Measurements from ENCODE around the gene TBL1X.
"Not testable (repeated sequence)": the region's sequence is repeated elsewhere in the genome, so short reads cannot be mapped to it uniquely, and the experiment has no call there.

The TBL1X gene

DNA sequence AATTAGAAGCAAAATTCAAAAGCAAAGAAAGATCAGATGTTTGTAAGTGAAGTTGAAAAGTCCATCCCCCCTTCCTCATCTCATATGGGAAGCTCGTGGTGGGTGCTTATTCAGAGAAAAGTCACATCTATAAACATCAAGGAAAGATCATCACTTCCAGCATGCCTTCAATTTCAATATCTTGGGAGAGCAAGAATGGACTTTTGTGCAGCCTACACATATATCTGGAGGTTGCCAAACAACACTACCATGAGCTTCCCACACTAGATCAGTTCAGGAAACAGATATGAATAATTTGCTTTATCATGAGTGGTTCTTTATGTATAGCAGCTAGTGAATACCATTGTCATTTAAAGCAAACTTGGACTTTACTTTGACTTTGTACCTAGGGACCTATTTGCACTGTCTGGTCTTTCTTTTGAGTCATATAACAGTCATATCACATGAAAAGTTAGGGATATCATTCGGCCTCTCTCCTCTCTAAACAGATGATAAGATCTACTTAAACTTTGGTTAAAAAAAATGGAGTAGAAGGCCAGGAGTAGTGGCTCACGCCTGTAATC lies 5.6 kb upstream of the TBL1X start:
- no peak for DNase-seq (ENCODE audit: low read depth)

- no peak for DNase-seq (ENCODE audit: low read depth)
Observed at GRCh38 chrX:9461087-9461486, 3.8 kb upstream of the TBL1X start.

- DNase-seq (ENCODE audit: low read depth) = no peak
Observed at GRCh38 chrX:9462456-9462855, 2.4 kb upstream of the TBL1X start.

DNA sequence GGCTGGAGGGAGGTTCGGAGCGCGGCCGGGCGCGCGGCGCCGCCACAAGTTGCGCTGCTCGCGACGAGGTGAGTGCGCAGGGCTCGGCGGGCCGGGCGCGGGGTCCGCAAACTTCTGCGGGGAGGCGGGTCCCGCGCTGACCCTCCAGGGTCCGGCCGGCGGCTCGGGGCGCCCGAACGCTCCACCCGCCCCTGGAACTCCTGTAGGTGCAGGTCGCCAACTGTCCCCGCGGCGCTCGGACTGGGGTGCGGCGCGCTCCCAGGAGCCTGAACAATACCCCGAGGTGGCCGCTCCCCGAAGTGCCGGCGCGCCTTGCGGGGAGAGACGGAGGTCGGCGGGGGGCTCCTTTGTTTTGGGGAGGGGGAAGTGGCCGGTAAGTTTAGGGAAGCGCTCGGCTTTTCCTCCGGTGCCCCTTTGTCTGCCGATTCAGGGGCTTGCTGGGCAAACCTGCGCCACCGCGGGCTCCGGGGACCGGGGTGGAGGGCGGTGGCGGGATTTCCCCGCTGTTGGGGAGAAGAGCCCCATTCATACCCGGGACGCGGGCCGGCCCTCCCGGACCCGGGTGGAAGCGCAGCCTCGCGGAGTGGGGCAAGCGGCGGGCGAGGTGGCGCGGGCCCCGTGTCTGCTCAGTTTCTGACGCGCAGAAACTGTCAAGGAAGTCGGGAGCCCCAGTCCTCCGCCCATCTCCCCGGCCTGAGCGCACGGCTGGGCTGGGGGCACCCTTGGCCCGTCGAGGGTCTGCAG lies 694 bp downstream of the TBL1X start:
- DNase-seq (ENCODE audit: low read depth) = no peak

GRCh38 chrX:9466124-9466495 lies 1.3 kb downstream of the TBL1X start:
- DNase-seq (ENCODE audit: low read depth) = no peak

- no peak for DNase-seq (ENCODE audit: low read depth)
Observed at GRCh38 chrX:9466736-9467135, 1.9 kb downstream of the TBL1X start.

- no peak for DNase-seq (ENCODE audit: low read depth)
Observed at GRCh38 chrX:9467146-9467545, 2.3 kb downstream of the TBL1X start.

DNA sequence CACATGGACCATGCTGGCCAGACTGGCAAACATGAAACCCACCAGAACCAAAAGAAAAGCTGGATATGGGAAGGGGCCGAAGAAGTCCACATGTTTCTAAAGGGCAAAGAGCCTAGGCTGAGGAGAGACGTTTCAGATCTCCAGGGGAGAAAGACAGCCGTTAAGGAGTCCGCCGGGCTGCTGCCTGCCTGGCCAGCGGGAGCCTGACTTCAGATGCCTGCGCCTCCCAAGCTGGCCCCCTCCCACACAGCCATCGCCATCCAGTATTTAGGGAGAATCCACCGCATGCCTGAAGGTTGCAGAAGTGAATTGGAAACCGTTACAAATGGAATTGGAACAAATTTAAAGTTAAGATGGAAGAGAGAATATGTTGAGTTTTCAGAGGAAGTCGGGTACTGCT lies 2.9 kb downstream of the TBL1X start:
- DNase-seq (ENCODE audit: low read depth) = no peak

GRCh38 chrX:9471571-9471985 lies 6.7 kb downstream of the TBL1X start:
- no peak for DNase-seq (ENCODE audit: low read depth)

DNA sequence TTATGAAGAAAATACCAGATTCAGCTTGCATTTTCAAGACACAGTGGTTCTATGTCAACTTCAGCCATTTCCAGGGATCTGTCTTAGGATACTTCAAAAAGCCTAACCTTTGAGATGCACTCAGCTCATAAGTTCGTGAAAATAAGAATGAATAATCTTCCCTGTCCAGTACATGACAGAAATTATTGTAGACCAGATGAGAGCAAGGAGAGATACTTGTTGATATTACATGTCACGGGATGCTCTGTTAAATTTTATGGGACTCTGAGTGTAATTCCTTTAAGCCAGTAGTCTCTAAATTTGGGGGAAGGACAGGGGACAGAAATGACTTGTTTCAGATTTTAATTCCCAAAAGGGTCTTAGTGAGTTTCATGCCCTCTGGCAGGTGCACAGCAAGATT lies 8.8 kb downstream of the TBL1X start:
- DNase-seq (ENCODE audit: low read depth) = no peak

- DNase-seq (ENCODE audit: low read depth) = not testable (repeated sequence)
Observed at GRCh38 chrX:9475417-9475816, 10.6 kb downstream of the TBL1X start.

DNA sequence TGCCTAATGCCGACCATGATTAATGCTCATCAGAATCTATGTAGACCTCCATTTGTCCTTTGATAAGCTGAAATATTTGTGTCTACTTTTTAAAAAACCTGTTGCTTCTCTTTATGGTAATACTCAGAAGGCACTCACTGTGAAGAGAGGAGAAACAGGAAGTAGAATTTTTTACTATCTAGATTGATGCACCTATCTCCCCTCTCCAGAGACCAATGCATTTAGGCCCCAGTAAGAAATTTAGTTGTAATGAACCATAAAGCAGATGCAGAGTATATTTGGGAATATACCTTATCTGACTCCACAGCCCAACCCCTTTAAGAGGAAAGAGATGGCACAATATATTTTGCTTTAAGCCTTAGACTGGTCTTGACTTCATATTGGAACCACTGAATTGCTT lies 11.1 kb downstream of the TBL1X start:
- no peak for DNase-seq (ENCODE audit: low read depth)

DNA sequence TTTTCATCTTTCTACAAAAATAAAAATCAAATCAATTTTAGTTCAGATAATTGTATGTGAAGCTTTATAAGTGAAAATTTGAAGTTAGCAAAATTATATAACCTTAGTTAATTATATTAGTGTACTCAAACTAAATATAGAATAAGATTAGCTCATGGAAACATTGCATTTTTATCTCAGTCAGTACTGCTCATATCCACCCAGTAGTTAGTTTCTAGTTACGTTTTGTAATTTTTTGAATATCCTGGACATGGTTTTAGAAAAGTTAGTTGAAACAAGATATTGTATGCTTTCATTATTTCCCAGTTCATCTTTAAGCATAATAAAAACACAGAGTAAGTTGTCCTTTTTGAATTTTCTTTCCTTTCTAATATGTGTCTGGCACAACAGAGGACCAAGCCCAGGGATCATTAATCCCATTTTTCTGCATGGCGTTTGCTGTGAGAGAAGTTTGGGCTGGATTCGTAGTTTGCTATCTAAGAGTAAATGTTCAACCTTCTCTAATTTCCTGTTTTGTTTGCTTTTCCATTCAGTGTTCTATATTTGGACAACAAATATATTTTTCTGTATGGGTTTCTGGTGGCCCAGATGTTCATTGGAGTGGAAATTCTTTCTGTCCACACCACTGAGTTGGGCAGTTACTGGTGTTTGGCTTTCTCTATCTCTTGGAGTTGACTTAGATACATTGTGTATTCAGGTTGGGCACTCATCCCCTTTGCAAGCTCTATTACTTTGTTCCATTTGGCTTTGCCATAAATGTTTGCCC lies 12.1 kb downstream of the TBL1X start:
- no peak for DNase-seq (ENCODE audit: low read depth)

DNA sequence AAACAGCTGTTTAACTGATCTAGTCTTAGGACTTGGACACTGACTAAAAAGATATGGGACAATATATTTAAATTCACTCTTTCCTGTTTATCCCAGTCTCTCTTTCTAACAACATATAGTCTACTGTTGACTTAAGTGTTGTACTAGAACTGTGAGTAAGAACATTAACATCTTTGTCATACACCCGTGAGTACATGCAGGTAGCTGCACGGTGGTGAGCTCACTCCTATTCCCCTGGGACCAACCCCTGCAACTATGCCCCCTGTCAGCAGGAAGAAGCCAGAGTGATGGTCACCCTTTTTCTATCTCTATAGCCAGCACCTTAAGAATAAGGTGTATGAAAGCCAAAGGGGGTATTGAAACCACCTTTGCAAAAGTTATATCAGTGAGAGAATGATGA lies 17.6 kb downstream of the TBL1X start:
- DNase-seq (ENCODE audit: low read depth) = no peak

- no peak for DNase-seq (ENCODE audit: low read depth)
Observed at GRCh38 chrX:9482837-9483236, 18.0 kb downstream of the TBL1X start.

DNA sequence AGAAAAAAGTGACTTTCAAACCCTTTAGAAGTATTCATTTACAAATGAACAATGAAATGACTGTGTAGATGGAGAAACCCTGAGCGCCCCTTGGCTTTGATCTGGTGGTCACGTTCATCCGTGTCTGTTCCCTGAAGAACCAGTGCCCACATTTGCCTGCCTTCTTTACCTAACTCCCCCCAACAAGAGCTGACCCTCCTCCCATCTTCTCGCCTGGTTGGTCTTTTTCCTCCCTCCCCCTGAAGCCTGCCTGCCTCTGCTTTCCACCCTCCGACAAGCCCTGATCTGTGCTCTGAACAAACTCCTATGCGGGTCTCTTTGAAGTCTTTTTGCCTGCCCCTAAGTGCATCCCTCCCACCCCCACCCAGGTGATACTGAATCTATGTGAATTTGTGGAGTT lies 18.5 kb downstream of the TBL1X start:
- no peak for DNase-seq (ENCODE audit: low read depth)

- no peak for DNase-seq (ENCODE audit: low read depth)
Observed at GRCh38 chrX:9486786-9487387, 22.0 kb downstream of the TBL1X start.

- DNase-seq (ENCODE audit: low read depth) = no peak
Observed at GRCh38 chrX:9488586-9488985, 23.7 kb downstream of the TBL1X start.

GRCh38 chrX:9489234-9489633 lies 24.4 kb downstream of the TBL1X start:
- DNase-seq (ENCODE audit: low read depth) = no peak

GRCh38 chrX:9492901-9493300 lies 28.0 kb downstream of the TBL1X start:
- DNase-seq (ENCODE audit: low read depth) = no peak

GRCh38 chrX:9493936-9494335 lies 29.1 kb downstream of the TBL1X start:
- peak; percentile 26 for DNase-seq (ENCODE audit: low read depth)

DNA sequence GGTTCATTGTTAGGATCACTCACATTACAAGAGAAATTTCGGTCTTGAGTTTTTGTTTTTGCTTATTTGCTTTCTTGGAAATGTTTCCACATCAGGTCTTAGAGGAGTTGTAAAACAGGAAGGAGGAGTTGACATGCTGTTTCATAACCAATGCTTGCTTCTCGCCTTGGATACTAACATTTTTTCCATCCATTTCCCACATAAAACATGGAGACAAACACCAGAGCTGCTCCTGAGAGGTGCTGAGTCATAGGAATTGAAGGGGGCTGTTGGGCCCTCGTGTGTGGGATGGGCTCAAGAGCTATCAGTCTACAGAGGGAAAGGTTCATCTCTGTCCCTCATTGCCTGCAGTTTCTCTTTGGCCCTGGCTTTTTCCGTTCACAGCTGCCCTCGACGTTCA lies 29.9 kb downstream of the TBL1X start:
- DNase-seq (ENCODE audit: low read depth) = peak; percentile 97

DNA sequence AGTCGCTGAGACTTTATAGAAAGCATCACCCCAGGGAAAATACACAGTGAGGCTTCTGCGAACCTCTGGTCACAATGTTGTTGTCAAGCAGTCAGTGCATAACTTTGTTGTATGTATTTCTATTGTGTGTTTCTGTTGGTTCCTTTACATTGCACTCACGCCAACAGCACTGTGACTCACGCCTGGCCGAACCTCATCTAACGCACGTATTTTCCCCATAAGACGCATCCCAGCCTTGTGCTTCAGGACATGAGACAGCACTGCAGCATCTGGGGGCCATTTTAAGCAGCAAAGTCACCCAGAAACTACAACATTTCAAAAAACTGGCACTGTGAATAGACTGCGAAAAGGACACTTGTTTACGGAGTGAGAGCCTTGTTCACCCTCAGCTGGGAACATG lies 30.6 kb downstream of the TBL1X start:
- no peak for DNase-seq (ENCODE audit: low read depth)
